HEK293 (cell line): ENCODE results near the gene KCNT1.

Experiments used
- CTCF ChIA-PET: fragments of 350-600 bp; formaldehyde crosslinking; extraction: SDS; loops from one replicate; lab custom pipeline; 2021; ENCODE audit warnings: antibody characterized with exemption; lab: Yijun Ruan, JAX
- POLR2A ChIA-PET: fragments of 300-600 bp; formaldehyde crosslinking; extraction: SDS; loops from one replicate; lab custom pipeline; 2020; ENCODE audit warnings: antibody characterized with exemption, inconsistent platforms; lab: Yijun Ruan, JAX
- H3K27ac ChIP-seq: fragments of 200-500 bp; sonication (Bioruptor generic); 2 replicates; pipeline ENCODE4 v1.5.1; 2014; ENCODE audit warnings: low read depth, low read length, control low read depth, inconsistent platforms; ENCODE audit errors: extremely low read depth
- H3K36me3 ChIP-seq, 2 experiments: fragments of 200-500 bp in 1 of 2; sonication (Bioruptor generic) in 1 of 2; 1 replicate in 1 of 2; 2 replicates in 1 of 2; pipeline ENCODE4 v1.5.1; 2014 to 2017; ENCODE audit warnings: inconsistent platforms in 2 of 2, low read length in 2 of 2; ENCODE audit not compliant: control insufficient read depth in 2 of 2, insufficient read depth in 1 of 2
- H3K4me1 ChIP-seq: fragments of 200-500 bp; sonication (Bioruptor generic); 2 replicates; pipeline ENCODE4 v1.5.1; 2014; ENCODE audit warnings: mild to moderate bottlenecking, low read length, inconsistent platforms; ENCODE audit not compliant: control insufficient read depth, insufficient read depth
- H3K4me3 ChIP-seq: 2 replicates; pipeline ENCODE4 v1.5.1; 2011; ENCODE audit warnings: low read depth, mild to moderate bottlenecking, control low read depth, low read length, moderate library complexity
- H3K9me3 ChIP-seq: fragments of 200-500 bp; sonication (Bioruptor generic); 2 replicates; pipeline ENCODE4 v1.5.1; 2014; ENCODE audit warnings: low read depth, low read length, inconsistent platforms; ENCODE audit not compliant: control insufficient read depth, insufficient read depth
- EGR2 ChIP-seq: fragments of 450-650 bp; formaldehyde crosslinking; IDR thresholded peaks from 2 replicates; pipeline ENCODE4 v1.5.1; 2016; ENCODE audit warnings: low read depth, missing biosample characterization, missing genetic modification characterization
- KLF10 ChIP-seq: fragments of 450-650 bp; IDR thresholded peaks from 2 replicates; pipeline ENCODE4 v1.5.1; 2018; ENCODE audit warnings: missing biosample characterization, mild to moderate bottlenecking, missing genetic modification characterization
- MYNN ChIP-seq: fragments of 450-650 bp; formaldehyde crosslinking; IDR thresholded peaks from 2 replicates; pipeline ENCODE4 v1.5.1; 2016; ENCODE audit warnings: missing biosample characterization, missing genetic modification characterization, borderline replicate concordance
- OVOL3 ChIP-seq: fragments of 450-650 bp; formaldehyde crosslinking; IDR thresholded peaks from 2 replicates; pipeline ENCODE4 v1.5.1; 2016; ENCODE audit warnings: missing biosample characterization, missing genetic modification characterization
- PRDM4 ChIP-seq: fragments of 450-650 bp; formaldehyde crosslinking; IDR thresholded peaks from 2 replicates; pipeline ENCODE4 v1.5.1; 2017; ENCODE audit warnings: missing biosample characterization, missing genetic modification characterization
- PRDM6 ChIP-seq: fragments of 450-650 bp; formaldehyde crosslinking; IDR thresholded peaks from 2 replicates; pipeline ENCODE4 v1.5.1; 2017; ENCODE audit warnings: missing biosample characterization, missing genetic modification characterization
- ZFHX2 ChIP-seq: fragments of 450-650 bp; formaldehyde crosslinking; conservative IDR thresholded peaks from 2 replicates; pipeline ENCODE4 v1.5.1; 2016; ENCODE audit warnings: missing biosample characterization, missing genetic modification characterization
- ZNF140 ChIP-seq: fragments of 450-650 bp; formaldehyde crosslinking; IDR thresholded peaks from 2 replicates; pipeline ENCODE4 v1.5.1; 2016; ENCODE audit warnings: missing biosample characterization, missing genetic modification characterization
- ZNF148 ChIP-seq: fragments of 450-650 bp; formaldehyde crosslinking; IDR thresholded peaks from 2 replicates; pipeline ENCODE4 v1.5.0; 2017; ENCODE audit warnings: missing biosample characterization, missing genetic modification characterization, borderline replicate concordance
- ZNF19 ChIP-seq: fragments of 450-650 bp; formaldehyde crosslinking; IDR thresholded peaks from 2 replicates; pipeline ENCODE4; 2016; ENCODE audit warnings: missing biosample characterization, missing genetic modification characterization, low read depth
- ZNF391 ChIP-seq: fragments of 450-650 bp; formaldehyde crosslinking; IDR thresholded peaks from 2 replicates; pipeline ENCODE4 v1.5.1; 2016; ENCODE audit warnings: low read depth, missing biosample characterization, missing genetic modification characterization, borderline replicate concordance
- ZNF514 ChIP-seq: fragments of 450-650 bp; formaldehyde crosslinking; IDR thresholded peaks from 2 replicates; pipeline ENCODE4 v1.5.1; 2016; ENCODE audit warnings: missing biosample characterization, missing genetic modification characterization
- ZNF610 ChIP-seq: fragments of 450-650 bp; formaldehyde crosslinking; IDR thresholded peaks from 2 replicates; pipeline ENCODE4 v1.5.1; 2016; ENCODE audit warnings: missing biosample characterization, missing genetic modification characterization, borderline replicate concordance
- ZSCAN4 ChIP-seq: fragments of 450-650 bp; formaldehyde crosslinking; IDR thresholded peaks from 2 replicates; pipeline ENCODE4 v1.5.1; 2017; ENCODE audit warnings: missing biosample characterization, missing genetic modification characterization

KCNT1 gene

GRCh38 chr9:135689011-135689410 lies 13.0 kb upstream of the KCNT1 start (continued):
- no peak for TF ChIP-seq PRDM6 (tag by site-specific recombination)

- no peak overlapping the region for H3K27ac ChIP-seq
- no peaks in the 10 kb centered on the region for H3K9me3 ChIP-seq
- TF ChIP-seq PRDM4 (tag by site-specific recombination) (no peak), ZNF610 (tag by site-specific recombination) (no peak), ZSCAN4 (peak; percentile 93), ZNF19 (no peak), ZFHX2 (tag by site-specific recombination) (peak; percentile 14; the same call in 1 of the 2 replicates)
- H3K4me1 ChIP-seq = no peaks in the 10 kb centered on the region
- H3K36me3 ChIP-seq = no peaks in the 10 kb centered on the region
- CTCF ChIA-PET = no interaction called here
- POLR2A ChIA-PET = no interaction called here
- H3K4me3 ChIP-seq = no peak overlapping the region
Observed at GRCh38 chr9:135690836-135691570, 11.0 kb upstream of the KCNT1 start.

GRCh38 chr9:135692410-135692809 lies 9.6 kb upstream of the KCNT1 start:
- H3K9me3 ChIP-seq = no peaks in the 10 kb centered on the region
- no peak for TF ChIP-seq ZNF391
- no peak for TF ChIP-seq ZNF148 (tag by site-specific recombination)
- TF ChIP-seq ZFHX2 (tag by site-specific recombination) = peak; percentile 96
- TF ChIP-seq MYNN = no peak
- TF ChIP-seq ZNF140 (tag by site-specific recombination) = no peak
- TF ChIP-seq OVOL3 = no peak
- no peak for TF ChIP-seq ZNF514 (tag by site-specific recombination)
- TF ChIP-seq KLF10 (tag by site-specific recombination) = no peak
- TF ChIP-seq ZSCAN4 = no peak
- peak; percentile 93 for TF ChIP-seq EGR2 (tag by site-specific recombination)
- TF ChIP-seq, all 188 proteins: peak for 2
- H3K4me1 ChIP-seq = no peaks in the 10 kb centered on the region
- no peak overlapping the region for H3K27ac ChIP-seq
- ChIA-PET CTCF (interaction anchor here (0.5 kb wide), 1 partner anchor 91 kb away, joined by 3 read pairs; no protein-coding TSS in a partner anchor), POLR2A (no interaction called here)
- H3K36me3 ChIP-seq = no peaks in the 10 kb centered on the region
- H3K4me3 ChIP-seq = no peak overlapping the region
